Measurements from ENCODE around the gene CYP2W1. TPM values are rescaled to one million over a fixed set of nuclear protein-coding genes. Genes with fewer than 3 reads are reported as not detected.

The CYP2W1 gene
- total RNA-seq, 1 donor from 2014 or later, result not detected

DNA sequence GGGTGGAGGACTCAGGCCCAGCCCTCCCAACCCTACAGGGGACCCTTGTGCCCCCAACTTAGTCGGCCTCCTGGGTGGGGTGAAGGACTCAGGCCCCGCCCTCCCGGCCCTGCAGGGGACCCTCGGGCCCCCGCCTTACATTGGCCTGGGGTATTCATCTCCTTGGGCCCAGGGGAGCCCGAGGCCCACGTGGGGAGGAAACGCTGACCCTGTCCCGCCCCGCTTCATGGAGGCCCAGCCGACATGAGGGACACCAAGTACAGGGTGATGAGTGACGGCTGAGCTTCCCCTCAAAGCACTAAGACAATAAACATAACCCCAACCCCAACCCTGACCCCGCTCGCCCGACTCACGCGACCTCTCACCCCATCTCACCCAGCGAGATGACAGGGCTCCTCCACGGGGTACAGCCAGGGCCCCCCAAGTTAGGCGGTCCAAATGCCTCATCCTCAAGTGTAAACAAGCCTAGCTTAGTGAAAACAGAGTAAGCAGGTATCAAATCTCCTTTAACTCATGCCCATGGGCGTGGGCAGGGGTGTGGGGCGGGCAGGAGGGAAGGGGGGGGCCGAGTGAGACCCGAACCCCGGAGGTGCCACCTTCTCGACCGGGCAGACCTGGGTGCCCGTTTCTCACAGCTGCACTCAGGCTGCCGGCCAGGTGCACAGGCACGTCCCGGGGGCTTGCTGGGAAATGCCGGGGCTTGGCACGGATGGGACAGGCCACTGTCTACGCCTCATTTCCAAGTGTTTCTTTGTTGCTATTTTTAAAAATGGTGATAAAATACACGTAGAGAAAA, 8.2 kb downstream of the CYP2W1 start:
- Mint-ChIP-seq H3K4me1 (ENCODE audit: unreplicated experiment) (peaks cover 22% of the 10 kb centered on the region), H3K27ac (ENCODE audit: unreplicated experiment) (no peak overlapping the region), H3K9me3 (ENCODE audit: unreplicated experiment) (no peaks in the 10 kb centered on the region), H3K4me3 (ENCODE audit: unreplicated experiment) (no peak overlapping the region), H3K36me3 (ENCODE audit: unreplicated experiment) (no peaks in the 10 kb centered on the region), H3K27me3 (ENCODE audit: unreplicated experiment) (no peaks in the 10 kb centered on the region)
- TF ChIP-seq, protein P1, sequence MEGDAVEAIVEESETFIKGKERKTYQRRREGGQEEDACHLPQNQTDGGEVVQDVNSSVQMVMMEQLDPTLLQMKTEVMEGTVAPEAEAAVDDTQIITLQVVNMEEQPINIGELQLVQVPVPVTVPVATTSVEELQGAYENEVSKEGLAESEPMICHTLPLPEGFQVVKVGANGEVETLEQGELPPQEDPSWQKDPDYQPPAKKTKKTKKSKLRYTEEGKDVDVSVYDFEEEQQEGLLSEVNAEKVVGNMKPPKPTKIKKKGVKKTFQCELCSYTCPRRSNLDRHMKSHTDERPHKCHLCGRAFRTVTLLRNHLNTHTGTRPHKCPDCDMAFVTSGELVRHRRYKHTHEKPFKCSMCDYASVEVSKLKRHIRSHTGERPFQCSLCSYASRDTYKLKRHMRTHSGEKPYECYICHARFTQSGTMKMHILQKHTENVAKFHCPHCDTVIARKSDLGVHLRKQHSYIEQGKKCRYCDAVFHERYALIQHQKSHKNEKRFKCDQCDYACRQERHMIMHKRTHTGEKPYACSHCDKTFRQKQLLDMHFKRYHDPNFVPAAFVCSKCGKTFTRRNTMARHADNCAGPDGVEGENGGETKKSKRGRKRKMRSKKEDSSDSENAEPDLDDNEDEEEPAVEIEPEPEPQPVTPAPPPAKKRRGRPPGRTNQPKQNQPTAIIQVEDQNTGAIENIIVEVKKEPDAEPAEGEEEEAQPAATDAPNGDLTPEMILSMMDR (IDR thresholded peaks at IDR 0.05), result no peak
- DNase-seq (ENCODE audit: extremely low spot score, unreplicated experiment), result no peak

DNA sequence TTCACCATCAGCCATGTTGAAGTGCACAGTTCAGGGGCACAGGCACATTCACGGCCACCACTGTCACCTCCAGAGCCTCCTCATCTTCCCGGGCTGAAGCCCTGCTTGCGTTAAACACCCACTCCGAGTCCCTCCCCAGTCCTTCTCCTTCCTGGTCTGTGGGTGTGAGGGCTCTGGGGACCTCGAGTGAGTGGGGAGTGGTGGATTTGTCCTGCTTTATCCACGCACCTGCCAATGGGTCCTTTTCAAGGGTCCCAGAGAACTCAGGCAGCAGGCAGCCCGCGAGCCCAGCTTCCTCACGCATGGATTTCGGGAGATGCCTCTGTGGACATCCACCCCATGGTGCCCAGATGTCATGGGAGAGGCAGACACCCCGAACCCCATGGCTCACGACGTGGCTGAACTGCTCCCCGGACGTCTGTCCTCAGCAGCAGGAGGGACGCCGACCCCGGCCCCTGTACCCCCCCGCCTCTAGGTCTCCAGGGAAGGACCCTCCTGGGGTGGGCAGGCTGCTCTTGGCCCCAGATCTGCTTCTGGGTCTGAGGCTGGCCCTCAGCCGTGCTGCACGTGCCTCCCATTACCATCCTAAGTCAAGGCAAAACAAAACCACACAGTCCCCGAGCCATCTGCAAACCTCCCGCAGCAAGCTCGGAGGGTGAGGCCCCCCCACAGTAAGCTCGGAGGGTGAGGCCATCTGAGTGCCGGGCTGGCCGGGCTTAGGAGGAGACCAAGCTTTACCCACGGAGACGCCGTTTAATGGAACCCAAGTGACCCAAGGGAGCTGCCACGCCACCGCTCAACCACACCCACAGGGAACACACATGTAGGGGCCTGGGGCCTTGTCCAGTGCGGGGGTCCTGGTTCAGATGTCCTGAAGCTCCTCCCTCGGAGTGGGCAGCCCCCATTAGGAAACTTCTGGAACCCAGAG, 9.0 kb downstream of the CYP2W1 start:
- H3K36me3 Mint-ChIP-seq (ENCODE audit: unreplicated experiment), result peaks cover 1% of the 10 kb centered on the region
- TF ChIP-seq, protein P1 (IDR thresholded peaks at IDR 0.05), result no peak
- H3K9me3 Mint-ChIP-seq (ENCODE audit: unreplicated experiment), result no peaks in the 10 kb centered on the region
- peaks cover 19% of the 10 kb centered on the region for H3K4me1 Mint-ChIP-seq (ENCODE audit: unreplicated experiment)
- H3K27ac Mint-ChIP-seq (ENCODE audit: unreplicated experiment), result no peak overlapping the region
- H3K4me3 Mint-ChIP-seq (ENCODE audit: unreplicated experiment), result no peak overlapping the region
- H3K27me3 Mint-ChIP-seq (ENCODE audit: unreplicated experiment), result no peaks in the 10 kb centered on the region
- DNase-seq (ENCODE audit: extremely low spot score, unreplicated experiment), result no peak

DNA sequence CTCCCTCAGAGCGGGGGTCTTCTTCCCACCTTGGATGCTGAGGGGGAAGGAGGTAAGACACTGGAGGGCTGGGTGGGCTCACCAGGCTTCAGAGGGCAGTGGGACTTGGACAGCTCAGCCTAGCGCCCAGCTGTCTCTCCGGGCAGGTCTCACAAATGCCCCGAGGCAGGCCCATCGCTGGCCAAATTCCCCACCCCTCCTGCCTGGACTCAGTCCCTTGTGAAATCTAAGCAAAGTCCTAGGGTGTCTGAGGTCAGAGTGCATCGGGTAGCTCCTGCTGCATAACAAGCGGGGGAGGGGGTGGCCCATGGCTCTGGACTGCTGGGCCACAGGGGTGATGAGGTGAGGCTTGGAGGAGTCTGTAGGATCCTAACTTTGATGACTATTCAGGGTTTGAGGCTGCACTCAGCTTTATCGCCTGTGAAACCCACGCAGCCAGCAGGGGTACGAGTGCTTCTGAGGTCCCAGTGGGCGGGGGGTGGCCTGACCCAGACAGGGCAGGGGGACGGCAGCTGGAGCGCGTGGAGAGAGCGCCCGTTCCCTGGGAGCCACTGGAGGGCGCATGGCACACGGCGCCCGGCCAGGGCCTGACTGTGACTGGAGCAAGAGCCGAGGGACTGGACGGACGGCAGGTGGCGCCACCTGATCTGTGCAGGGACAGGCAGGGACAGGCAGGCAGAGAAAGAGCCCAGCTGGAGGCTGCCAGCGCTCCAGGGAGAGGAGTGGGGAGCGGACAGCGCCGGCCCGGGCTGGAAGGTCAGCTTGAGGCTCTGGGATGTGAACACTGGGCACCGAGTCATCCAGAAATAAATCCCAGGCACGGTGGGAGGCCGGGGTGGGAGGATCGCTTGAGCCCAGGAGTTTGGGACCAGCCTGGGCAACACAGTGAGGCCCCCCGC, 10.0 kb downstream of the CYP2W1 start:
- Mint-ChIP-seq H3K27me3 (ENCODE audit: unreplicated experiment) (no peaks in the 10 kb centered on the region), H3K36me3 (ENCODE audit: unreplicated experiment) (peaks cover 4% of the 10 kb centered on the region), H3K27ac (ENCODE audit: unreplicated experiment) (peak overlapping the region; percentile 27), H3K9me3 (ENCODE audit: unreplicated experiment) (no peaks in the 10 kb centered on the region), H3K4me1 (ENCODE audit: unreplicated experiment) (peaks cover 19% of the 10 kb centered on the region), H3K4me3 (ENCODE audit: unreplicated experiment) (no peak overlapping the region)
- TF ChIP-seq, protein P1 (IDR thresholded peaks at IDR 0.05), result peak; percentile 100
- DNase-seq (ENCODE audit: extremely low spot score, unreplicated experiment), result peak; percentile 99

GRCh38 chr7:994592-995308, 11.8 kb downstream of the CYP2W1 start:
- no peak for DNase-seq (ENCODE audit: extremely low spot score, unreplicated experiment)
- no peak overlapping the region for H3K27ac Mint-ChIP-seq (ENCODE audit: unreplicated experiment)
- peaks cover 5% of the 10 kb centered on the region for H3K36me3 Mint-ChIP-seq (ENCODE audit: unreplicated experiment)
- no peaks in the 10 kb centered on the region for H3K27me3 Mint-ChIP-seq (ENCODE audit: unreplicated experiment)
- H3K4me1 Mint-ChIP-seq (ENCODE audit: unreplicated experiment), result peaks cover 15% of the 10 kb centered on the region
- H3K4me3 Mint-ChIP-seq (ENCODE audit: unreplicated experiment), result no peak overlapping the region
- no peaks in the 10 kb centered on the region for H3K9me3 Mint-ChIP-seq (ENCODE audit: unreplicated experiment)
- TF ChIP-seq, protein P1 (IDR thresholded peaks at IDR 0.05), result no peak

Measured in osteocyte (in vitro differentiated cells).